Measurements from ENCODE around the gene EFHC2. TPM values are rescaled to one million over a fixed set of nuclear protein-coding genes. Genes with fewer than 3 reads are reported as not detected.

The EFHC2 gene
- polyA plus RNA-seq, 1 of the 3 experiments (the other 2 are of a cell fraction): 0.03 TPM

DNA sequence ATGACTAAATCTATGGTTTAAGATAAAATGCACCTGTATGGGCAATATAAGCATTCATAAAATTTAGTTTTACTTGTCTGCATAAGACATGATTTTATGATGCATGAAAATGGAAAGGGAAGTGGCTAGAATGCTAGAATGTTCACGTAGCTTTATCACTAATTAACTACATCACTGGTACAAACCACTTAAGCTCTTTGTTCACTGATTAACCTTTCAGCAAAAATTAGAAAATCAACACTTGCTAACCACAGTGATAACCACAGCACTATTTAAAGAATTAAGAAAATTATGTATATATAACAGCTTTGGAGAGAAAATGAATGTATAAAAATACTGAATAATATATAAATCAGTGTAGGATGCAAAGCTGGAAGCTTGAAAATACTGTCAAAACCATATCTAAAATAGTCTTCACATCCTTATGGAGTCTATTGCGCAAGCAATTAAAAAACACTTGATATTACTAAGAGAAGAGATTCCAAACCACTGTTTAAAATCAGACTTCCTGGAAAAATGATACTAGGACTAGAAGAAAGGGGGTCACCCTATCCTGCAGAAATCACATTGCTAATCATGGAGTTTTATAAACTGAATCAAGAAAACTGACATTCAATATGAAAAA, 51.9 kb downstream of the EFHC2 start (continued):
- TF ChIP-seq PBX3 (IDR thresholded peaks at IDR 0.05): no peak
- TF ChIP-seq SMC3 (IDR thresholded peaks at IDR 0.05; ENCODE audit: low read depth, low read length): no peak
- TF ChIP-seq NFIC (IDR thresholded peaks at IDR 0.05; ENCODE audit: borderline replicate concordance): no peak

DNA sequence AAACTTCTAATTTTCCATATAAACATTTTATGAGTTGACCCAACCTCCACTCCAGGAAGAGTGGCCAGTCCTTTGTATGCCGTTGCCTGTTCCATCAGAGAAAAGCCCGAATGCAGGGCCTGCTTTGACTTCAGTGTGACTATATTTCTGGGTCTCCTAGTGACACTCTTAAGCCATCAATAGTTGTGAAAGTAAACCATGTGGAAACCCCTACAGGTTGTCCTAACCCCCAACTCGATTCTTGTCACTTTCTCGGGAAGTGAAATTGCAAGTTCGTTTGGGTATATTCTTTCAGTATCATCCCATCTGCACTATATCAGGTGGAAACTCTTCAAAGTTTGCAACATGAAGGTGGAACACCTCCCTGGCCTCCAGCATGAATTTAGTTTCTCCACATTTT, 52.8 kb downstream of the EFHC2 start:
- Histone ChIP-seq H3K27ac (ENCODE audit: low read depth in 2 of 2, low read length in 1 of 2) (no peak overlapping the region), H4K20me1 (ENCODE audit: insufficient read depth) (no peaks in the 10 kb centered on the region), H3F3A (replicated peaks; ENCODE audit: insufficient read depth) (no peaks in the 10 kb centered on the region), H3K4me1 (ENCODE audit: control insufficient read depth in 1 of 2, insufficient read depth in 2 of 2, low read depth in 1 of 2, low read length in 1 of 2) (no peaks in the 10 kb centered on the region), H2AFZ (ENCODE audit: low read depth) (no peak overlapping the region), H3K79me2 (ENCODE audit: insufficient read depth) (no peaks in the 10 kb centered on the region), H3K36me3 (replicated peaks in 1 of 2; ENCODE audit: control insufficient read depth in 1 of 2, insufficient read depth in 2 of 2, low read length in 1 of 2) (no peaks in the 10 kb centered on the region), H3K4me3 (ENCODE audit: low read depth in 2 of 2, low read length in 1 of 2) (no peak overlapping the region), H3K27me3 (ENCODE audit: insufficient read depth) (no peaks in the 10 kb centered on the region; the same call in 1 of the 2 replicates), H3K9ac (no peak overlapping the region), H3K9me2 (no peaks in the 10 kb centered on the region), H3K9me3 (no peaks in the 10 kb centered on the region; the same call in 1 of the 2 replicates), H3K4me2 (no peak overlapping the region)
- DNase-seq: no peak
- ChIA-PET CTCF (no interaction called here), POLR2A (no interaction called here)
- WGBS (ENCODE audit: low lambda C conversion rate): 23% methylated on average over 5 of the region's 5 CpGs
- TF ChIP-seq POLR2AphosphoS5 (IDR thresholded peaks at IDR 0.05; ENCODE audit: low read depth, low read length) (no peak), REST (IDR thresholded peaks at IDR 0.05; ENCODE audit: low read depth, low read length) (no peak)

- Histone ChIP-seq H2AFZ (ENCODE audit: low read depth) (no peak overlapping the region), H3K4me1 (ENCODE audit: control insufficient read depth in 1 of 2, insufficient read depth in 2 of 2, low read depth in 1 of 2, low read length in 1 of 2) (no peaks in the 10 kb centered on the region), H3K9ac (no peak overlapping the region), H3K9me2 (no peaks in the 10 kb centered on the region), H3K27ac (ENCODE audit: low read depth in 2 of 2, low read length in 1 of 2) (no peak overlapping the region), H3K4me2 (no peak overlapping the region), H4K20me1 (ENCODE audit: insufficient read depth) (no peaks in the 10 kb centered on the region), H3K27me3 (ENCODE audit: insufficient read depth) (peaks cover 12% of the 10 kb centered on the region; the same call in 1 of the 2 replicates), H3K4me3 (ENCODE audit: low read depth in 2 of 2, low read length in 1 of 2) (no peak overlapping the region), H3K36me3 (replicated peaks in 1 of 2; ENCODE audit: control insufficient read depth in 1 of 2, insufficient read depth in 2 of 2, low read length in 1 of 2) (no peaks in the 10 kb centered on the region), H3K9me3 (no peaks in the 10 kb centered on the region), H3F3A (replicated peaks; ENCODE audit: insufficient read depth) (no peaks in the 10 kb centered on the region), H3K79me2 (ENCODE audit: insufficient read depth) (no peaks in the 10 kb centered on the region)
- peak; percentile 18 for DNase-seq
- POLR2A ChIA-PET: no interaction called here
- CTCF ChIA-PET: no interaction called here
- no peak for TF ChIP-seq REST (IDR thresholded peaks at IDR 0.05; ENCODE audit: low read depth, low read length)
- TF ChIP-seq, protein P1, sequence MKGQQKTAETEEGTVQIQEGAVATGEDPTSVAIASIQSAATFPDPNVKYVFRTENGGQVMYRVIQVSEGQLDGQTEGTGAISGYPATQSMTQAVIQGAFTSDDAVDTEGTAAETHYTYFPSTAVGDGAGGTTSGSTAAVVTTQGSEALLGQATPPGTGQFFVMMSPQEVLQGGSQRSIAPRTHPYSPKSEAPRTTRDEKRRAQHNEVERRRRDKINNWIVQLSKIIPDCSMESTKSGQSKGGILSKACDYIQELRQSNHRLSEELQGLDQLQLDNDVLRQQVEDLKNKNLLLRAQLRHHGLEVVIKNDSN (IDR thresholded peaks at IDR 0.05; ENCODE audit: borderline replicate concordance, low read depth): no peak
- TF ChIP-seq GABPA (IDR thresholded peaks at IDR 0.05; ENCODE audit: low read depth): no peak
- no peak for TF ChIP-seq FOXJ3 (CRISPR knock-in tag; IDR thresholded peaks at IDR 0.05)
- TF ChIP-seq, protein P2, sequence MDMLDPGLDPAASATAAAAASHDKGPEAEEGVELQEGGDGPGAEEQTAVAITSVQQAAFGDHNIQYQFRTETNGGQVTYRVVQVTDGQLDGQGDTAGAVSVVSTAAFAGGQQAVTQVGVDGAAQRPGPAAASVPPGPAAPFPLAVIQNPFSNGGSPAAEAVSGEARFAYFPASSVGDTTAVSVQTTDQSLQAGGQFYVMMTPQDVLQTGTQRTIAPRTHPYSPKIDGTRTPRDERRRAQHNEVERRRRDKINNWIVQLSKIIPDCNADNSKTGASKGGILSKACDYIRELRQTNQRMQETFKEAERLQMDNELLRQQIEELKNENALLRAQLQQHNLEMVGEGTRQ (IDR thresholded peaks at IDR 0.05; ENCODE audit: borderline replicate concordance, low read depth, low read length): no peak
- TF ChIP-seq PBX3 (IDR thresholded peaks at IDR 0.05): no peak
- no peak for TF ChIP-seq RXRA (IDR thresholded peaks at IDR 0.05; ENCODE audit: borderline replicate concordance, low read depth)
- TF ChIP-seq ELF1 (IDR thresholded peaks at IDR 0.05): no peak
- no peak for TF ChIP-seq NRF1 (IDR thresholded peaks at IDR 0.05; ENCODE audit: low read depth, low read length)
- WGBS (ENCODE audit: low lambda C conversion rate): 44% methylated on average over 10 of the region's 10 CpGs
Measured at GRCh38 chrX:44282753-44283152, 60.7 kb downstream of the EFHC2 start.

Data from SK-N-SH (cell line).